ENCODE data around the gene MAP3K13. TPM values are rescaled to one million over a fixed set of nuclear protein-coding genes. Genes with fewer than 3 reads are reported as not detected.

MAP3K13 gene
- total and polyA plus RNA-seq, 2 experiments from 2014 or later = 19.1 to 47.4 TPM

DNA sequence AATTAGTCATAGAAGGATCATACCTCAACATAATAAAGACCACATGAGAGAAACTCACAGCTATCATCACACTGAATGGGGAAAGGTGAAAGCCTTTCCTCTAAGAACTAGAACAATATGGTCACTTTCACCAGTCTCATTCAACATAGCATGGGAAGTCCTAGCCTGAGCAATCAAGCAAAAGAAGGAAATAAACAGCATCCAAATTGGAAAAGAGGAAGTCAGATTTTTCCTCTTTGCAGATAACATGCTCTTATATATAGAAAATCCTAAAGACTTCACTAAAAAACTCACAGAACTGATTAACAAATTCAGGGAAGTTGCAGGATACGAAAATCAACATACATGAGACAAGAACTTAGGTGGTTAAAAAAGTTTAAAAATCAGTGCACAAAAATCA lies 24.7 kb downstream of the MAP3K13 start:
- no peaks in the 10 kb centered on the region for H3K9me3 ChIP-seq (ENCODE audit: low read depth)
- H3K36me3 ChIP-seq = no peaks in the 10 kb centered on the region
- H3K4me3 ChIP-seq = no peak overlapping the region
- H3K27ac ChIP-seq = no peak overlapping the region
- no peaks in the 10 kb centered on the region for H3K4me1 ChIP-seq (ENCODE audit: low read depth)
- H3K27me3 ChIP-seq = no peaks in the 10 kb centered on the region
- DNase-seq (ENCODE audit: low read depth in 1 of 2, low spot score in 1 of 2) = no peak
- TF ChIP-seq, protein P1, sequence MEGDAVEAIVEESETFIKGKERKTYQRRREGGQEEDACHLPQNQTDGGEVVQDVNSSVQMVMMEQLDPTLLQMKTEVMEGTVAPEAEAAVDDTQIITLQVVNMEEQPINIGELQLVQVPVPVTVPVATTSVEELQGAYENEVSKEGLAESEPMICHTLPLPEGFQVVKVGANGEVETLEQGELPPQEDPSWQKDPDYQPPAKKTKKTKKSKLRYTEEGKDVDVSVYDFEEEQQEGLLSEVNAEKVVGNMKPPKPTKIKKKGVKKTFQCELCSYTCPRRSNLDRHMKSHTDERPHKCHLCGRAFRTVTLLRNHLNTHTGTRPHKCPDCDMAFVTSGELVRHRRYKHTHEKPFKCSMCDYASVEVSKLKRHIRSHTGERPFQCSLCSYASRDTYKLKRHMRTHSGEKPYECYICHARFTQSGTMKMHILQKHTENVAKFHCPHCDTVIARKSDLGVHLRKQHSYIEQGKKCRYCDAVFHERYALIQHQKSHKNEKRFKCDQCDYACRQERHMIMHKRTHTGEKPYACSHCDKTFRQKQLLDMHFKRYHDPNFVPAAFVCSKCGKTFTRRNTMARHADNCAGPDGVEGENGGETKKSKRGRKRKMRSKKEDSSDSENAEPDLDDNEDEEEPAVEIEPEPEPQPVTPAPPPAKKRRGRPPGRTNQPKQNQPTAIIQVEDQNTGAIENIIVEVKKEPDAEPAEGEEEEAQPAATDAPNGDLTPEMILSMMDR (IDR thresholded peaks at IDR 0.05; ENCODE audit: low read depth, low read length) = no peak

DNA sequence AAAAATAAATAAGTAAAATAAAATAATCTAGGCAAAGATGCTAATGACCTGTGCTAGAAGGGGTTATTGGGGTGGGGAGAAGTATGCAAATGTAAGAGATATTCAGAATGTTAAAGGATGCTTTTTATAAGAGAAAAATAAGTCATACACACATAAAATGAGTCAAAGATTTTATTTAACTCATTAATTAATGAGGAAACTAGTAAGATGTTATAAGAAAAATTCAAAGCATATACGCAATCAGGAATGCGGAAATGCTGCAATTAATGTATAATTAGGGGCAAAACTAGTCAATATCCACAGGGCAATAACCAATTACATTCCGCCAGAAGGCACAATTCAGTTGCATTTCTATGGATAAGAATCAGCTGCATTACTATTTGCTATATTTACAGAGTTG lies 30.1 kb downstream of the MAP3K13 start:
- no peak overlapping the region for H3K4me3 ChIP-seq
- H3K27ac ChIP-seq = no peak overlapping the region
- TF ChIP-seq, protein P1 (IDR thresholded peaks at IDR 0.05; ENCODE audit: low read depth, low read length) = no peak
- no peaks in the 10 kb centered on the region for H3K36me3 ChIP-seq
- DNase-seq (ENCODE audit: low read depth in 1 of 2, low spot score in 1 of 2) = no peak
- H3K4me1 ChIP-seq (ENCODE audit: low read depth) = no peaks in the 10 kb centered on the region
- no peaks in the 10 kb centered on the region for H3K27me3 ChIP-seq
- H3K9me3 ChIP-seq (ENCODE audit: low read depth) = no peaks in the 10 kb centered on the region

DNA sequence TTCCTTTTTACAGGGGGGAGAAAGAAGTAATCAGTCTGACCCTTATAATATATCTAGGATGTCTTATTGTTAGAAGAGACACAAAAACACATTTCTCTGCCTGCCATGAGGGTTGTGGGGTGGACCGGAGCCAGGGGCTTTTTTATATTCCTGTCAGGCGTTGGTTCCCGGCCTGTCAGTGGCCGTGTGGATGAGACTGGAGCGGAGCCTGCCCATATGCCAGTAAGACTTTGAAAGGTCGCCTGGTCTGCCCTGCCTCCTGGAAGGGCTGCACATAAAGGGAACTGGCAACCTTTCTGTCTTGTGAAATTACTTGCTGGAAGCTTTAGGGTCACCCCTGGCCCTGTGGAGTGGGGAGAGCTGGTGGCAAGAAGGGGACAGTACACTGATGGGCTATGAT lies 34.7 kb downstream of the MAP3K13 start:
- H3K36me3 ChIP-seq = no peaks in the 10 kb centered on the region
- no peaks in the 10 kb centered on the region for H3K27me3 ChIP-seq
- no peaks in the 10 kb centered on the region for H3K4me1 ChIP-seq (ENCODE audit: low read depth)
- TF ChIP-seq, protein P1 (IDR thresholded peaks at IDR 0.05; ENCODE audit: low read depth, low read length) = no peak
- H3K4me3 ChIP-seq = no peak overlapping the region
- no peak overlapping the region for H3K27ac ChIP-seq
- no peaks in the 10 kb centered on the region for H3K9me3 ChIP-seq (ENCODE audit: low read depth)
- DNase-seq (ENCODE audit: low read depth in 1 of 2, low spot score in 1 of 2) = peak in 1 of 2 donors; percentile 3

DNA sequence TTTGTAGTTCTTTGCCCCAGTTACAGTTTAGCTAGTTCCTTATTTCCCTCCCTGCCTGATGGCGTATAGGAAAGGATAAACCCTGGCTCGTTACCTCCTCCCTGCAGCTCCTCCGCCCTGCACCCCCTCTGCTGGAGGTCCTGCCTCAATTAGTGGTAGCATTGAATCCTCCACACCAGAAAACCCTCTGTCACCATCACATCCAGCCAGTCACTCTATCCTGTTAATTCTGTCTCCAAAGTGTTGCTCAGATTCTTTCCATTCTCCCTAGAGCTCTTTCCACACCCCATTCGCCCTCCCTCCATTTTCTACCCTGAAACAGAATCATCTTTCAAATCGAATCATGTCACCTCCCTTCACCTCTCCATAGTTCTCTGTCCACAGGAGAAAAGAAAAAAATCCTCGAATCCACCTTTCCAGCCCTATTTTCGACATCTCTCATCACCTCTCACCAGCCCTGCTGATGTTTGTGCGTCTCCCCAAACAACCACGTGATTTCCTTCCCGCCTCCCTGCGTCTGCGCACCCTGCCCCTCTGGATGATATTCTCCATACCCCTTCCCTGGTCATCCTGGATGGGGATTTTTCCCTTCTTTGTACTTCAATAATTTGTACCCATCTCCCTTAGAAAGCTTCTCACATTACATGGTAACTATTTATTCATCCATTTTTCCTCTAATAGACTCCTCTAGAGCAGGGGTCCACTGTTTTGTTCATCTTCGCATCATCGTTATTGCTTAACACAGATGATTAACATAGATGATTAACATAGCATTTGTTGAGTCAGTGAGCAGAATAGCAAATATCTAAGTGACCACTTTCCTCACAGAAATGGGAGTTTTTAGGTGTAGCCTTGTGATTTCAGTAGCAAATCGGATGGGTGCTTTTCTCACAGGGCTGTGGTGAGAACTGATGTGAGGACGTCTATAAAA lies 37.1 kb downstream of the MAP3K13 start:
- no peak for DNase-seq (ENCODE audit: low read depth in 1 of 2, low spot score in 1 of 2)
- H3K4me3 ChIP-seq = no peak overlapping the region
- H3K27me3 ChIP-seq = no peaks in the 10 kb centered on the region
- H3K36me3 ChIP-seq = no peaks in the 10 kb centered on the region
- H3K27ac ChIP-seq = no peak overlapping the region
- TF ChIP-seq, protein P1 (IDR thresholded peaks at IDR 0.05; ENCODE audit: low read depth, low read length) = no peak
- H3K4me1 ChIP-seq (ENCODE audit: low read depth) = no peaks in the 10 kb centered on the region
- no peaks in the 10 kb centered on the region for H3K9me3 ChIP-seq (ENCODE audit: low read depth)

DNA sequence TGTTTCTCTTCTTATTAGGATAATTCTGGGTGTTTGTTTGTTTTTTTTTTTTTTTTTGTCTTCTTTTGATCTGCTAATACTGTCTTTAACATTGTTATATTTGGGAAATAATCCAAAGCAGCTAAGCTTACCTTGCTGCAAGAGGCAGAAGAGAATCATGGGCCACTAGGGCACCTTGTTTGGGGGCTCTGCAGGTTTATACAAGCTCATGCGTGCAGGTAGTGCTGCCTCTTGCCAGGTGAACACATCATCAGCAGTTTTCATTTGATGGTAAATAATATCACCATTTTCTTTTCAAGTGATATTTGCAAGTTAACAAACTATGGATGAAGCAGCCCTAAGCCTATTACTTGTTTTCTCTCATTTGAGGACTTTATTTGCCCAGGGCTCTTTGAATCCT lies 37.9 kb downstream of the MAP3K13 start:
- Histone ChIP-seq H3K27ac (no peak overlapping the region), H3K4me1 (ENCODE audit: low read depth) (no peaks in the 10 kb centered on the region), H3K27me3 (no peaks in the 10 kb centered on the region), H3K4me3 (no peak overlapping the region), H3K9me3 (ENCODE audit: low read depth) (no peaks in the 10 kb centered on the region), H3K36me3 (no peaks in the 10 kb centered on the region)
- DNase-seq (ENCODE audit: low read depth in 1 of 2, low spot score in 1 of 2) = no peak
- TF ChIP-seq, protein P1 (IDR thresholded peaks at IDR 0.05; ENCODE audit: low read depth, low read length) = no peak

All from cardiac muscle cell (in vitro differentiated cells and primary cell).